ENCODE results near the gene TLR9. TPM values are rescaled to one million over a fixed set of nuclear protein-coding genes. Genes with fewer than 3 reads are reported as not detected.

Gene TLR9
- total RNA-seq, 2 donors from 2014 or later, result 0.25 to 0.27 TPM

- H3K4me1 ChIP-seq, result peaks cover 11% of the 10 kb centered on the region
These were observed 11.7 kb upstream of the TLR9 start for GRCh38 chr3:52237006-52237656.

GRCh38 chr3:52236424-52236886 is 11.0 kb upstream of the TLR9 start:
- Histone ChIP-seq H3K27ac (no peak overlapping the region), H3K9me3 (no peaks in the 10 kb centered on the region), H3K36me3 (no peaks in the 10 kb centered on the region), H3K4me1 (peaks cover 11% of the 10 kb centered on the region), H3K9ac (ENCODE audit: low read depth in 2 of 2, low read length in 2 of 2) (no peak overlapping the region), H3K27me3 (no peaks in the 10 kb centered on the region), H3K4me3 (no peak overlapping the region)
- intact Hi-C loops (cut with DNase I), result loop anchor here (5.0 kb wide), 1 partner anchor 36 kb away; no protein-coding TSS in a partner anchor
- no peak for TF ChIP-seq CTCF (IDR thresholded peaks at IDR 0.05)
- no peak for DNase-seq

More at GRCh38 chr3:52237006-52237656, 11.7 kb upstream of the TLR9 start:
- TF ChIP-seq CTCF (IDR thresholded peaks at IDR 0.05), result no peak
- peak overlapping the region; percentile 26 to 90 for H3K9ac ChIP-seq (ENCODE audit: low read depth in 2 of 2, low read length in 2 of 2)
- peak overlapping the region; percentile 95 for H3K4me3 ChIP-seq
- H3K9me3 ChIP-seq, result no peaks in the 10 kb centered on the region
- no peaks in the 10 kb centered on the region for H3K36me3 ChIP-seq
- no peaks in the 10 kb centered on the region for H3K27me3 ChIP-seq
- no peak for DNase-seq
- intact Hi-C loops (cut with DNase I), result loop anchor here (5.0 kb wide), 1 partner anchor 35 kb away; no protein-coding TSS in a partner anchor
- peak overlapping the region; percentile 91 for H3K27ac ChIP-seq

GRCh38 chr3:52234516-52235447 is 9.3 kb upstream of the TLR9 start:
- peaks cover 12% of the 10 kb centered on the region for H3K36me3 ChIP-seq
- peaks cover 4% of the 10 kb centered on the region for H3K4me1 ChIP-seq
- intact Hi-C loops (cut with DNase I), result loop anchor here (5.0 kb wide), 3 partner anchors 38 to 213 kb away; partner anchors contain the start of gene SEMA3G
- no peaks in the 10 kb centered on the region for H3K27me3 ChIP-seq
- H3K9me3 ChIP-seq, result no peaks in the 10 kb centered on the region
- DNase-seq, result no peak
- no peak overlapping the region for H3K9ac ChIP-seq (ENCODE audit: low read depth in 2 of 2, low read length in 2 of 2)
- no peak overlapping the region for H3K4me3 ChIP-seq
- TF ChIP-seq CTCF (IDR thresholded peaks at IDR 0.05), result no peak
- no peak overlapping the region for H3K27ac ChIP-seq

GRCh38 chr3:52233968-52234367 is 8.5 kb upstream of the TLR9 start:
- intact Hi-C loops (cut with DNase I), result loop anchor here (5.0 kb wide), 2 partner anchors 103 to 213 kb away; partner anchors contain the start of gene SEMA3G

More at GRCh38 chr3:52233968-52234367, 8.5 kb upstream of the TLR9 start:
- Histone ChIP-seq H3K9me3 (no peaks in the 10 kb centered on the region), H3K4me1 (peaks cover 4% of the 10 kb centered on the region), H3K27ac (no peak overlapping the region), H3K9ac (ENCODE audit: low read depth in 2 of 2, low read length in 2 of 2) (no peak overlapping the region), H3K36me3 (peaks cover 12% of the 10 kb centered on the region), H3K4me3 (no peak overlapping the region), H3K27me3 (no peaks in the 10 kb centered on the region)
- TF ChIP-seq CTCF (IDR thresholded peaks at IDR 0.05), result no peak
- DNase-seq, result no peak
